HCT116 (cell line): ENCODE results near the gene CALML4. TPM values are rescaled to one million over a fixed set of nuclear protein-coding genes. Genes with fewer than 3 reads are reported as not detected.

Experiments
- ATAC-seq: fragments of 200-7000 bp; cut with Tn5 transposase; 2 replicates; pipeline ENCODE4 v1.9.1; 2020; ENCODE audit warnings: mild to moderate bottlenecking, moderate library complexity
- BruUV-seq: library from RNA; stranded (reverse); fragments of 400-500 nt; replicated peaks from 2 replicates; lab custom pipeline; 2021; lab: Mats Ljungman, UMichigan
- CTCF ChIA-PET: fragments of 300-600 bp; sonication (Branson Sonifier 250); formaldehyde crosslinking; loops from one replicate; lab custom pipeline; 2021; ENCODE audit warnings: antibody characterized with exemption; lab: Charles Lee
- POLR2A ChIA-PET: fragments of 300-600, 350-600 bp; sonication (Branson Sonifier 250); formaldehyde crosslinking; loops from one replicate; lab custom pipeline; 2021; ENCODE audit warnings: antibody characterized with exemption; lab: Charles Lee
- RAD21 ChIA-PET, 2 experiments: fragments of 300-600 bp; sonication (Branson Sonifier 250); formaldehyde crosslinking; loops; one replicate each; lab custom pipeline; 2023; ENCODE audit warnings: low total read pairs in 2 of 2; ENCODE audit not compliant: uncharacterized antibody in 2 of 2, unreplicated experiment in 2 of 2, low non-redundant PET in 1 of 2; lab: Charles Lee
- DNase-seq: peaks from one replicate; pipeline ENCODE4 v3.0.0-alpha.2; 2010; ENCODE audit warnings: low read depth, low spot score
- H2AFZ ChIP-seq: fragments of 200-600 bp; shearing (Covaris generic), sonication (generic); 2 replicates; pipeline ENCODE4 v1.6.1; 2017; ENCODE audit warnings: low read depth, mixed run types, mixed read lengths, antibody characterized with exemption, low read length; ENCODE audit not compliant: poor library complexity, severe bottlenecking
- H3K27ac ChIP-seq: 2 replicates; pipeline ENCODE4 v1.5.1; 2012; ENCODE audit warnings: low read depth, low read length
- H3K27me3 ChIP-seq: fragments of 200-600 bp; sonication (generic); 2 replicates; pipeline ENCODE4 v1.6.1; 2016; ENCODE audit warnings: mixed run types, low read length, mixed read lengths; ENCODE audit not compliant: insufficient read depth
- H3K36me3 ChIP-seq, 2 experiments: fragments of 200-500 bp in 1 of 2; fragments of 200-600 bp in 1 of 2; sonication (Bioruptor generic) in 1 of 2; sonication (generic) in 1 of 2; 2 replicates each; pipeline versions ENCODE4 v1.5.1 to v1.6.1; 2014 to 2016; ENCODE audit warnings: low read length in 2 of 2, inconsistent platforms in 1 of 2, mixed read lengths in 1 of 2, mixed run types in 1 of 2; ENCODE audit not compliant: insufficient read depth in 2 of 2, control insufficient read depth in 1 of 2
- H3K4me1 ChIP-seq, 2 experiments: fragments of 200-600 bp in 1 of 2; sonication (generic) in 1 of 2; 2 replicates each; pipeline versions ENCODE4 v1.5.1 to v1.6.1; 2012 to 2017; ENCODE audit warnings: low read length in 2 of 2, inconsistent platforms in 1 of 2, mild to moderate bottlenecking in 1 of 2, mixed read lengths in 1 of 2, mixed run types in 1 of 2, moderate library complexity in 1 of 2; ENCODE audit not compliant: insufficient read depth in 2 of 2, control insufficient read depth in 1 of 2
- H3K4me2 ChIP-seq: fragments of 200-600 bp; sonication (generic); 2 replicates; pipeline ENCODE4 v1.6.1; 2017; ENCODE audit warnings: mixed run types, low read length, mixed read lengths
- H3K4me3 ChIP-seq, 2 experiments: fragments of 200-600 bp in 1 of 2; sonication (generic) in 1 of 2; replicated peaks in 1 of 2; 2 replicates each; pipeline ENCODE4 v1.5.1; 2011 to 2016; ENCODE audit warnings: low read length in 2 of 2, control low read depth in 1 of 2, low read depth in 1 of 2, mild to moderate bottlenecking in 1 of 2, mixed read lengths in 1 of 2, mixed run types in 1 of 2
- H3K79me2 ChIP-seq: fragments of 200-600 bp; sonication (generic); 2 replicates; pipeline ENCODE4 v1.6.1; 2017; ENCODE audit warnings: mild to moderate bottlenecking, mixed run types, low read length, moderate library complexity, mixed read lengths; ENCODE audit not compliant: insufficient read depth
- H3K9ac ChIP-seq: fragments of 200-600 bp; sonication (generic); 2 replicates; pipeline ENCODE4 v1.6.1; 2016; ENCODE audit warnings: low read length, mixed read lengths
- H3K9me2 ChIP-seq: fragments of 200-600 bp; sonication (generic), shearing (Covaris generic); 2 replicates; pipeline ENCODE4 v1.6.1; 2017; ENCODE audit warnings: mixed run types, mild to moderate bottlenecking, moderate library complexity; ENCODE audit not compliant: insufficient read depth
- H3K9me3 ChIP-seq, 2 experiments: fragments of 200-500 bp in 1 of 2; fragments of 200-600 bp in 1 of 2; sonication (Bioruptor generic) in 1 of 2; sonication (generic) in 1 of 2; 2 replicates each; pipeline ENCODE4 v1.6.1; 2014 to 2017; ENCODE audit warnings: low read length in 2 of 2, mixed read lengths in 2 of 2, inconsistent platforms in 1 of 2, low read depth in 1 of 2, mild to moderate bottlenecking in 1 of 2, mixed run types in 1 of 2, moderate library complexity in 1 of 2; ENCODE audit not compliant: control insufficient read depth in 1 of 2, insufficient read depth in 1 of 2
- H4K20me1 ChIP-seq: fragments of 200-600 bp; sonication (generic), shearing (Covaris generic); 2 replicates; pipeline ENCODE4 v1.6.1; 2017; ENCODE audit warnings: mixed run types, mild to moderate bottlenecking, moderate library complexity; ENCODE audit not compliant: insufficient read depth
- ELF1 ChIP-seq: IDR thresholded peaks from 2 replicates; pipeline ENCODE4 v1.6.1; 2012; ENCODE audit warnings: low read depth, borderline replicate concordance
- EZH2phosphoT487 ChIP-seq: fragments of 200-600 bp; IDR thresholded peaks from 2 replicates; pipeline ENCODE4 v1.6.1; 2018; ENCODE audit warnings: antibody characterized with exemption, borderline replicate concordance
- POLR2A ChIP-seq: IDR thresholded peaks from 2 replicates; pipeline ENCODE4 v1.7.0; 2011; ENCODE audit warnings: borderline replicate concordance; ENCODE audit not compliant: insufficient read depth, insufficient read length; ENCODE audit errors: extremely low read depth
- RAD21 ChIP-seq: IDR thresholded peaks from 2 replicates; pipeline ENCODE4 v1.6.1; 2012; ENCODE audit warnings: low read depth, mild to moderate bottlenecking
- SP1 ChIP-seq: IDR thresholded peaks from 2 replicates; pipeline ENCODE4 v1.6.1; 2012; ENCODE audit warnings: low read depth
- ZFX ChIP-seq: fragments of 450-650 bp; IDR thresholded peaks from 2 replicates; pipeline ENCODE4 v1.6.1; 2017
- ZNF274 ChIP-seq: fragments of 200-500 bp; sonication (Bioruptor generic); IDR thresholded peaks from 2 replicates; pipeline ENCODE4 v1.6.1; 2014; ENCODE audit warnings: mild to moderate bottlenecking, low read depth, low read length, inconsistent platforms
- intact Hi-C: fragments of 100-400 bp; cut with micrococcal nuclease; formaldehyde crosslinking; loops from 2 replicates; pipeline ENCODE4 v1.10.0; 2022
- total RNA-seq: library from RNA; stranded (reverse); gene quantifications from one replicate; pipeline ENCODE4 v1.2.1, GENCODE V29; 2021; ENCODE audit not compliant: unreplicated experiment
- TF ChIP-seq, protein P1 (sequence below), 3 experiments: fragments of 200-600 bp in 1 of 3; sonication (generic) in 1 of 3; IDR thresholded peaks in 2 of 3; conservative IDR thresholded peaks in 1 of 3; 2 replicates each; pipeline ENCODE4 v1.5.1; 2012 to 2017; ENCODE audit warnings: low read depth in 2 of 3, low read length in 2 of 3, antibody characterized with exemption in 1 of 3, borderline replicate concordance in 1 of 3, control low read depth in 1 of 3, mild to moderate bottlenecking in 1 of 3, mixed read lengths in 1 of 3, mixed run types in 1 of 3, moderate library complexity in 1 of 3; ENCODE audit not compliant: insufficient read depth in 1 of 3
- TF ChIP-seq, protein P2 (sequence below): IDR thresholded peaks from 2 replicates; pipeline ENCODE4 v1.6.1; 2012
- TF ChIP-seq, protein P3 (sequence below): IDR thresholded peaks from 2 replicates; pipeline ENCODE4 v1.6.1; 2012; ENCODE audit warnings: low read depth

CALML4 gene
- total RNA-seq, 1 experiment from 2014 or later = 8.5 TPM

DNA sequence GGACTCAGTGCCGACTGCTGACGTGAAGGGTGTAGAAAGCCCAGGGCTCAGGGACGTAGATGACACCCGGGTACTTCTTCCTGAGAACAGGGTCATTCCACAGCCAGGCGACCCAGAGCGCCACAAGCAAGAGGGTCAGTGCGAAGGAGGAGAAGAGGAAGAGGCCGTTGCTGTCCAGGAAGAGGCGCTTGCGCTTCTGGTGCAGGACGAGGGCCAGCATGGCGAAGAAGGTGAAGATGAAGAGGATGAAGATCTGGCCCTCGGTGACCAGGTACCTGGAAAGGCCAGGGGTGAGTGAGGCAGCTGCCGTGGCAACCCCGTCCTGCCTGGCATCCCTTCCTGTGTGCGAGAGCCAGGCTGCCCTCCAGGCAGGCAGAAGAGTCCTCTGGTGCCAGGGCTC is 3.0 kb upstream of the CALML4 start:
- Histone ChIP-seq H3K36me3 (no peaks in the 10 kb centered on the region; a peak in 1 of 4 replicates), H3K27ac (no peak overlapping the region), H3K4me1 (peaks cover 6 to 20% of the 10 kb centered on the region in 2 experiments; a peak in 3 of 4 replicates), H2AFZ (no peak overlapping the region), H3K9ac (no peak overlapping the region), H4K20me1 (no peaks in the 10 kb centered on the region), H3K4me2 (no peak overlapping the region), H3K9me3 (no peaks in the 10 kb centered on the region), H3K4me3 (no peak overlapping the region), H3K9me2 (no peaks in the 10 kb centered on the region), H3K27me3 (no peaks in the 10 kb centered on the region), H3K79me2 (peaks cover 51% of the 10 kb centered on the region)
- no peak for DNase-seq
- POLR2A ChIA-PET = no interaction called here
- BruUV-seq = no TSS peak
- intact Hi-C loops = no loop called here
- CTCF ChIA-PET = no interaction called here
- RAD21 ChIA-PET = no interaction called here
- TF ChIP-seq POLR2A (no peak), ZNF274 (no peak), SP1 (no peak), ZFX (no peak), EZH2phosphoT487 (no peak), RAD21 (no peak), ELF1 (no peak)
- TF ChIP-seq, protein P1, sequence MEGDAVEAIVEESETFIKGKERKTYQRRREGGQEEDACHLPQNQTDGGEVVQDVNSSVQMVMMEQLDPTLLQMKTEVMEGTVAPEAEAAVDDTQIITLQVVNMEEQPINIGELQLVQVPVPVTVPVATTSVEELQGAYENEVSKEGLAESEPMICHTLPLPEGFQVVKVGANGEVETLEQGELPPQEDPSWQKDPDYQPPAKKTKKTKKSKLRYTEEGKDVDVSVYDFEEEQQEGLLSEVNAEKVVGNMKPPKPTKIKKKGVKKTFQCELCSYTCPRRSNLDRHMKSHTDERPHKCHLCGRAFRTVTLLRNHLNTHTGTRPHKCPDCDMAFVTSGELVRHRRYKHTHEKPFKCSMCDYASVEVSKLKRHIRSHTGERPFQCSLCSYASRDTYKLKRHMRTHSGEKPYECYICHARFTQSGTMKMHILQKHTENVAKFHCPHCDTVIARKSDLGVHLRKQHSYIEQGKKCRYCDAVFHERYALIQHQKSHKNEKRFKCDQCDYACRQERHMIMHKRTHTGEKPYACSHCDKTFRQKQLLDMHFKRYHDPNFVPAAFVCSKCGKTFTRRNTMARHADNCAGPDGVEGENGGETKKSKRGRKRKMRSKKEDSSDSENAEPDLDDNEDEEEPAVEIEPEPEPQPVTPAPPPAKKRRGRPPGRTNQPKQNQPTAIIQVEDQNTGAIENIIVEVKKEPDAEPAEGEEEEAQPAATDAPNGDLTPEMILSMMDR (IDR thresholded peaks at IDR 0.05 in 2 of 3, conservative IDR thresholded peaks at IDR 0.05 in 1 of 3; ENCODE audit: borderline replicate concordance in 1 of 3, insufficient read depth in 1 of 3, low read depth in 2 of 3, low read length in 2 of 3) = no peak
- TF ChIP-seq, protein P2, sequence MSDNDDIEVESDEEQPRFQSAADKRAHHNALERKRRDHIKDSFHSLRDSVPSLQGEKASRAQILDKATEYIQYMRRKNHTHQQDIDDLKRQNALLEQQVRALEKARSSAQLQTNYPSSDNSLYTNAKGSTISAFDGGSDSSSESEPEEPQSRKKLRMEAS = no peak
- TF ChIP-seq, protein P3, sequence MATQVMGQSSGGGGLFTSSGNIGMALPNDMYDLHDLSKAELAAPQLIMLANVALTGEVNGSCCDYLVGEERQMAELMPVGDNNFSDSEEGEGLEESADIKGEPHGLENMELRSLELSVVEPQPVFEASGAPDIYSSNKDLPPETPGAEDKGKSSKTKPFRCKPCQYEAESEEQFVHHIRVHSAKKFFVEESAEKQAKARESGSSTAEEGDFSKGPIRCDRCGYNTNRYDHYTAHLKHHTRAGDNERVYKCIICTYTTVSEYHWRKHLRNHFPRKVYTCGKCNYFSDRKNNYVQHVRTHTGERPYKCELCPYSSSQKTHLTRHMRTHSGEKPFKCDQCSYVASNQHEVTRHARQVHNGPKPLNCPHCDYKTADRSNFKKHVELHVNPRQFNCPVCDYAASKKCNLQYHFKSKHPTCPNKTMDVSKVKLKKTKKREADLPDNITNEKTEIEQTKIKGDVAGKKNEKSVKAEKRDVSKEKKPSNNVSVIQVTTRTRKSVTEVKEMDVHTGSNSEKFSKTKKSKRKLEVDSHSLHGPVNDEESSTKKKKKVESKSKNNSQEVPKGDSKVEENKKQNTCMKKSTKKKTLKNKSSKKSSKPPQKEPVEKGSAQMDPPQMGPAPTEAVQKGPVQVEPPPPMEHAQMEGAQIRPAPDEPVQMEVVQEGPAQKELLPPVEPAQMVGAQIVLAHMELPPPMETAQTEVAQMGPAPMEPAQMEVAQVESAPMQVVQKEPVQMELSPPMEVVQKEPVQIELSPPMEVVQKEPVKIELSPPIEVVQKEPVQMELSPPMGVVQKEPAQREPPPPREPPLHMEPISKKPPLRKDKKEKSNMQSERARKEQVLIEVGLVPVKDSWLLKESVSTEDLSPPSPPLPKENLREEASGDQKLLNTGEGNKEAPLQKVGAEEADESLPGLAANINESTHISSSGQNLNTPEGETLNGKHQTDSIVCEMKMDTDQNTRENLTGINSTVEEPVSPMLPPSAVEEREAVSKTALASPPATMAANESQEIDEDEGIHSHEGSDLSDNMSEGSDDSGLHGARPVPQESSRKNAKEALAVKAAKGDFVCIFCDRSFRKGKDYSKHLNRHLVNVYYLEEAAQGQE = no peak
- ATAC-seq = no peak
